ENCODE measurements around the gene TXNIP. TPM values are rescaled to one million over a fixed set of nuclear protein-coding genes. Genes with fewer than 3 reads are reported as not detected.

Gene TXNIP
- total RNA-seq, 4 donors from 2014 or later: 3,407 to 4,253 (median 3,725) TPM

DNA sequence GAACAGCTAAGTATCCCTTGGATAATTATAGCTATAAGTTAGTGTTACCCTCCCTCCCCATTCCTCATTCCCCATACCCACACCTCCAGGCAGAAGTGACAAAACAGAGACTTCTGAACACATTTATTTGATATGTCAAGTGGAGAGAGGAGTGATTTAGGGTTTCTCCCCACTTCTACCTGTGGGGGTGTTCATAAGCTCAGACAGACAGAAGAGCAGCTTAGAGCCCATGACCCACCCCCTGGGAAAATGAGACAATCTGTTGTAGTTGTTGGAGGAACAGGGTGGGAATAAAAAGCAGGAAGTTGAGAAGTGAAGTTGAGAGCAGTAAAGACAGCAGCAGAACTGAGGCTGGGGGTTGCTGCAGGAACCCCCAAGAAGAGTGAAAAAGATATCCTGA lies 37.0 kb downstream of the TXNIP start:
- no peak for TF ChIP-seq CTCF (IDR thresholded peaks at IDR 0.05; ENCODE audit: low read depth)

DNA sequence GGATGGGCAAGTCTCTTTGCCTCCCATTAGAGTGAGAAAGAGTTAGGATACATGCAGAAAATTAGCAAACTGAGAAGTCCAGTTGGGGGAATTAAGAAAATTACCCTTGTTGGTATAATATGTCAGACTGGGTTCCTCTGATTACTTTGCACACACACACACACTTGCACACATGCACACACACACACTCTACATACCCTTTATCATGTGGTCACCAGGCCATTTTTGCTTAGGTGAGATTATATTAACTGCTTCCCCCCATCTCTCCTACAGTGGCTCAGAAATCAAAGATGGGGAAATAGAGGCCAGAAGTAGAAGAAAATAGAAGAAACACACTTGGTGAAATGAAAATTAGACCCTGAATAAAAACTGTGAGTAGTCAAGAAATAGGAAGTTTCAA lies 37.6 kb downstream of the TXNIP start:
- no peak for TF ChIP-seq CTCF (IDR thresholded peaks at IDR 0.05; ENCODE audit: low read depth)

- no peak for TF ChIP-seq CTCF (IDR thresholded peaks at IDR 0.05; ENCODE audit: low read depth)
Observed at GRCh38 chr1:145957443-145958319, 38.7 kb downstream of the TXNIP start, which contains the start of gene LIX1L. Gene LIX1L, minus strand, starts transcription at chr1:145958017. Its CDS starts 90 bp downstream, at chr1:145957927.

- TF ChIP-seq CTCF (IDR thresholded peaks at IDR 0.05; ENCODE audit: low read depth): no peak
Observed at GRCh38 chr1:145956781-145957442, 39.5 kb downstream of the TXNIP start.

DNA sequence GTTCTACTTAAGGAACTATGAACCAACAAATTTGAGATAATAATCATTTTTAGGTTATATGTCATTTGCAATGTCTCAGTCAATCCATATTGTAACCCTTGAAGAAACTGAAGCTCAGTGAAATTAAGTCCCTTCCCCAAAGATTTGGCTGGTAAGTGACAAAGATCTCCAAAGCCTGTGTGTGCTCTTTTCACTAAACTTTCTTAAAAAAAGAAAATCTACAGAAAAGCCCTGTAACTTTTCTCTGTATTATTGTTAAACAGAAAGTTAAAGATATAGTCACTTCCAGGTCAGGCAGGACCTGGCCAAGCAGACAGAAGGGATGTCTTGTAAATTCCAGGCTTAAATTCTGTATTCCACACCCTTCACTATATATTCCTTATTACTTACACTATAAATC lies 40.0 kb downstream of the TXNIP start:
- no peak for TF ChIP-seq CTCF (IDR thresholded peaks at IDR 0.05; ENCODE audit: low read depth)

DNA sequence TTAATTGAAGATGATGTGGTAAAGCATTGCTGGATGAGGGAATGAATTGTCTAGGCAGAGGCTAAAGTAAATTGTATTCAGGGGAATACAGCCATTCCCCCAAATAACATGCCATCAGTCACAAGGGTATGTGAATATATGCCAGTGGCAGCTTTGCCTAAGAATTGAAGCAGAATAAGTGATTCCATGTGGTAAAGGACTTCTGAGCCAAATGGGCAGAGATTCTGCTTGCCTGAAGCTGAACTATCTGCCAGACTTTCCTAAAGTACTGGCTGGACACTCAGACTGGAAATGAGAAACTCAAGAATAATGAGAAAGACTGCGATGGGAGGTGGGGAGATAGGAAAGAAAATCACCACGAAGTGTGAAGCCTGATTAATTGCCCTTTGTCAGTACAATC lies 40.9 kb downstream of the TXNIP start:
- no peak for TF ChIP-seq CTCF (IDR thresholded peaks at IDR 0.05; ENCODE audit: low read depth)

- TF ChIP-seq CTCF (IDR thresholded peaks at IDR 0.05; ENCODE audit: low read depth): no peak
Observed at GRCh38 chr1:145953861-145954260, 42.5 kb downstream of the TXNIP start.
